ENCODE measurements around the gene HPCAL4. TPM values are rescaled to one million over a fixed set of nuclear protein-coding genes. Genes with fewer than 3 reads are reported as not detected.
A peak's percentile ranks its signal among the peaks of the same experiment; 100 is the strongest.

The HPCAL4 gene
- total RNA-seq, 1 donor from 2014 or later: 0.35 TPM

- DNase-seq (ENCODE audit: low read depth): no peak
Observed at GRCh38 chr1:39701049-39701439, 9.8 kb upstream of the HPCAL4 start.

- no peak for DNase-seq (ENCODE audit: low read depth)
Observed at GRCh38 chr1:39700348-39700747, 9.1 kb upstream of the HPCAL4 start.

GRCh38 chr1:39699419-39699818 is 8.2 kb upstream of the HPCAL4 start:
- DNase-seq (ENCODE audit: low read depth): no peak

GRCh38 chr1:39698568-39698967 is 7.3 kb upstream of the HPCAL4 start:
- DNase-seq (ENCODE audit: low read depth): no peak

- DNase-seq (ENCODE audit: low read depth): no peak
Observed at GRCh38 chr1:39696448-39696847, 5.2 kb upstream of the HPCAL4 start.

- peak; percentile 64 for DNase-seq (ENCODE audit: low read depth)
Observed at GRCh38 chr1:39695016-39695415, 3.8 kb upstream of the HPCAL4 start.

GRCh38 chr1:39694026-39694425 is 2.8 kb upstream of the HPCAL4 start:
- peak; percentile 95 for DNase-seq (ENCODE audit: low read depth)

- no peak for DNase-seq (ENCODE audit: low read depth)
Observed at GRCh38 chr1:39692152-39693074, 1.2 kb upstream of the HPCAL4 start.

- DNase-seq (ENCODE audit: low read depth): no peak
Observed at GRCh38 chr1:39690794-39691382, 345 bp downstream of the HPCAL4 start.

- DNase-seq (ENCODE audit: low read depth): no peak
Observed at GRCh38 chr1:39690225-39690624, 1.0 kb downstream of the HPCAL4 start.

GRCh38 chr1:39689635-39690034 is 1.6 kb downstream of the HPCAL4 start:
- DNase-seq (ENCODE audit: low read depth): no peak

GRCh38 chr1:39689214-39689613 is 2.0 kb downstream of the HPCAL4 start:
- no peak for DNase-seq (ENCODE audit: low read depth)

GRCh38 chr1:39688706-39689105 is 2.5 kb downstream of the HPCAL4 start:
- no peak for DNase-seq (ENCODE audit: low read depth)

- no peak for DNase-seq (ENCODE audit: low read depth)
Observed at GRCh38 chr1:39687243-39687642, 4.0 kb downstream of the HPCAL4 start.

- no peak for DNase-seq (ENCODE audit: low read depth)
Observed at GRCh38 chr1:39685071-39685470, 6.2 kb downstream of the HPCAL4 start.

- DNase-seq (ENCODE audit: low read depth): no peak
Observed at GRCh38 chr1:39684313-39684664, 6.9 kb downstream of the HPCAL4 start.

- no peak for DNase-seq (ENCODE audit: low read depth)
Observed at GRCh38 chr1:39683591-39684312, 7.5 kb downstream of the HPCAL4 start.

- no peak for DNase-seq (ENCODE audit: low read depth)
Observed at GRCh38 chr1:39681999-39682398, 9.2 kb downstream of the HPCAL4 start.

- no peak for DNase-seq (ENCODE audit: low read depth)
Observed at GRCh38 chr1:39681294-39681693, 9.9 kb downstream of the HPCAL4 start.

- no peak for DNase-seq (ENCODE audit: low read depth)
Observed at GRCh38 chr1:39680751-39681150, 10.5 kb downstream of the HPCAL4 start.

- DNase-seq (ENCODE audit: low read depth): peak; percentile 32
Observed at GRCh38 chr1:39679821-39680220, 11.4 kb downstream of the HPCAL4 start.

GRCh38 chr1:39678889-39679288 is 12.3 kb downstream of the HPCAL4 start:
- DNase-seq (ENCODE audit: low read depth): no peak
